HG03095 (cell line): ENCODE measurements around the gene CDH9.

ENCODE experiments used
- ATAC-seq: cut with Tn5 transposase; IDR thresholded peaks from one replicate; pipeline ENCODE4 v1.9.1; 2021; ENCODE audit warnings: moderate library complexity; ENCODE audit not compliant: unreplicated experiment

CDH9 gene

GRCh38 chr5:26843677-26844076 is 194.7 kb downstream of the CDH9 start:
- no peak for ATAC-seq

GRCh38 chr5:26833596-26833995 is 204.8 kb downstream of the CDH9 start:
- no peak for ATAC-seq
